Cardiac muscle cell (in vitro differentiated cells and primary cell): Measurements from ENCODE around the gene CREB5. TPM values are rescaled to one million over a fixed set of nuclear protein-coding genes. Genes with fewer than 3 reads are reported as not detected.

ENCODE experiments used
- DNase-seq, 2 donors: peaks; one replicate each; pipeline versions ENCODE4 v3.0.0 to v3.0.0-alpha.2; 2010 to 2017; ENCODE audit warnings: low read depth in 1 of 2, low spot score in 1 of 2
- H3K27ac ChIP-seq: fragments of 200-600 bp; sonication (generic); 2 replicates; pipeline ENCODE4 v1.5.1; 2016
- H3K27me3 ChIP-seq: fragments of 200-600 bp; sonication (generic); 2 replicates; pipeline ENCODE4 v1.6.0; 2016; ENCODE audit warnings: control low read depth
- H3K36me3 ChIP-seq: fragments of 200-600 bp; sonication (generic); 2 replicates; pipeline ENCODE4 v1.5.1; 2016; ENCODE audit warnings: control low read depth
- H3K4me1 ChIP-seq: fragments of 200-600 bp; sonication (generic); 2 replicates; pipeline ENCODE4 v1.8.1; 2017; ENCODE audit warnings: low read depth, mild to moderate bottlenecking, mixed run types
- H3K4me3 ChIP-seq: fragments of 200-600 bp; sonication (generic); 2 replicates; pipeline ENCODE4 v1.5.1; 2016; ENCODE audit warnings: mild to moderate bottlenecking
- H3K9me3 ChIP-seq: fragments of 200-600 bp; sonication (generic); 2 replicates; pipeline ENCODE4 v1.5.1; 2017; ENCODE audit warnings: low read depth, mild to moderate bottlenecking, control low read depth
- polyA plus RNA-seq: library from polyadenylated mRNA; unstranded; fragments of >200 nt; fragmentation: Nextera tagmentation; extraction: Ambion mirVana; gene quantifications from 2 replicates; pipeline ENCODE4 v1.2.1, GENCODE V29; 2016
- total RNA-seq: library from RNA; depleted of rRNA; stranded (reverse); fragments of >200 nt; gene quantifications from 2 replicates; pipeline ENCODE4 v1.2.3, GENCODE V29; 2016
- TF ChIP-seq, protein P1 (sequence below): IDR thresholded peaks from 2 replicates; pipeline ENCODE4 v1.5.1; 2012; ENCODE audit warnings: low read depth, mild to moderate bottlenecking, low read length

CREB5 gene
- total and polyA plus RNA-seq, 2 experiments from 2014 or later, result 4.6 TPM

DNA sequence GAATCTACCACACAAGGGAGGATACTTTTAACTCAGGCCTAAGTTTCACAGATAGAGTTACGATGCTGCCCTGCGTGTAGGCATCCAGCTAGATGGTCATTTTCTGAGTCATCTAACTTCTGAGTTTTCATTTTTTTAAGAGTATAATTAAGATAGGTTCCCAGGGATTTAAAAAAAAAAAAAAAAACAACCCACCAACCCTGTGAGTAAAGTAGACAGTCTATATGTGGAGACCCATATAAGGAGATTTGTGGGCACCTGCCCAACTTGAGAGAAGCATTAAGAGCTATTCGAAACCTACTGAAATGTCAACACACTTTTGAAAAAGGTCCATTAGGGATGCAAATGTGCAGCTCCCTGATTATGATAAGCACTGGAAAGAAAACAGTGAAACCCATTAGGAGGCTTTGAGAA lies 288.5 kb downstream of the CREB5 start:
- DNase-seq, result peak in 1 of 2 donors; percentile 51
- Histone ChIP-seq H3K27me3 (no peaks in the 10 kb centered on the region), H3K4me3 (no peak overlapping the region), H3K36me3 (no peaks in the 10 kb centered on the region), H3K4me1 (peaks cover 20% of the 10 kb centered on the region), H3K9me3 (no peaks in the 10 kb centered on the region), H3K27ac (peak overlapping the region; percentile 94)
- TF ChIP-seq, protein P1, sequence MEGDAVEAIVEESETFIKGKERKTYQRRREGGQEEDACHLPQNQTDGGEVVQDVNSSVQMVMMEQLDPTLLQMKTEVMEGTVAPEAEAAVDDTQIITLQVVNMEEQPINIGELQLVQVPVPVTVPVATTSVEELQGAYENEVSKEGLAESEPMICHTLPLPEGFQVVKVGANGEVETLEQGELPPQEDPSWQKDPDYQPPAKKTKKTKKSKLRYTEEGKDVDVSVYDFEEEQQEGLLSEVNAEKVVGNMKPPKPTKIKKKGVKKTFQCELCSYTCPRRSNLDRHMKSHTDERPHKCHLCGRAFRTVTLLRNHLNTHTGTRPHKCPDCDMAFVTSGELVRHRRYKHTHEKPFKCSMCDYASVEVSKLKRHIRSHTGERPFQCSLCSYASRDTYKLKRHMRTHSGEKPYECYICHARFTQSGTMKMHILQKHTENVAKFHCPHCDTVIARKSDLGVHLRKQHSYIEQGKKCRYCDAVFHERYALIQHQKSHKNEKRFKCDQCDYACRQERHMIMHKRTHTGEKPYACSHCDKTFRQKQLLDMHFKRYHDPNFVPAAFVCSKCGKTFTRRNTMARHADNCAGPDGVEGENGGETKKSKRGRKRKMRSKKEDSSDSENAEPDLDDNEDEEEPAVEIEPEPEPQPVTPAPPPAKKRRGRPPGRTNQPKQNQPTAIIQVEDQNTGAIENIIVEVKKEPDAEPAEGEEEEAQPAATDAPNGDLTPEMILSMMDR, result no peak

DNA sequence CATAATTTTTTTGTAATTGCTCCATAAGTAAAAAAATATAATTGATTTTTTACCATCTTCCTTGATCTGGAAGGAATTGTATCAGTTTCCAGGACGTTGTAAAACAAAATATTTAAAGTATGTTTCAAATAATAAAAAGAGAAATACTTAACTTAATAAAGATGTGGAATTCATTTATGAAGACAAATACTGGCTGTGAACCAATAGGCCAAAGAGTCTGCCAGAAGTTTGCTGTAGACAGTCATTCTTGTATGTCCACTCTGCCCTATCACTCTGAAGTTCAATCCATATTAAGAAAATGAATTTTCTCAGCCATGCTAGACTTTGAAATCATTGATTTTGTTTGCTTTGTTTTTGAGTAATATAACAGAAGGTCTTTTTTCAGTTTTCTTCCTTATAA lies 289.4 kb downstream of the CREB5 start:
- Histone ChIP-seq H3K36me3 (no peaks in the 10 kb centered on the region), H3K27me3 (no peaks in the 10 kb centered on the region), H3K4me3 (no peak overlapping the region), H3K9me3 (no peaks in the 10 kb centered on the region), H3K4me1 (peaks cover 20% of the 10 kb centered on the region), H3K27ac (peak overlapping the region; percentile 94)
- DNase-seq, result no peak
- TF ChIP-seq, protein P1, result no peak

DNA sequence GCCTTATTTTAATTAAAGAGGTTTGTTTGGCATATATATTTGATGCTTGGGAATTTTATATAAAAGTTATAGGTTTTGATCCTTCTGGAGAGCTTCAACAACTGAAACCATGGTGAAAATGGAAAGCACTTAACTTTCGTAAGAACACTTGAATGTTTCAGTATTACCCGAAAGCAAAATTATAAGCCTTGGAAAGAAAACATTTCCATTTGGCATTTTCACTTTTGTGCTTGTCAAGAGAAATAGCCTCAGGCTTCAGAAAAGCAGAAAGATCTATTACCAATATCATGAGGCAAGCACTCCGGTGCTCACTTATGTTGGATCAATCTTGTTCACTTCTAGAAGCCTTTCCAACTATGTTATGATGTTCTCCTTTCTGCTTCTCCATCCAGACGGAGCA lies 289.9 kb downstream of the CREB5 start:
- no peak for DNase-seq
- Histone ChIP-seq H3K4me3 (no peak overlapping the region), H3K9me3 (no peaks in the 10 kb centered on the region), H3K4me1 (peaks cover 20% of the 10 kb centered on the region), H3K36me3 (no peaks in the 10 kb centered on the region), H3K27me3 (no peaks in the 10 kb centered on the region), H3K27ac (no peak overlapping the region)
- TF ChIP-seq, protein P1, result no peak

DNA sequence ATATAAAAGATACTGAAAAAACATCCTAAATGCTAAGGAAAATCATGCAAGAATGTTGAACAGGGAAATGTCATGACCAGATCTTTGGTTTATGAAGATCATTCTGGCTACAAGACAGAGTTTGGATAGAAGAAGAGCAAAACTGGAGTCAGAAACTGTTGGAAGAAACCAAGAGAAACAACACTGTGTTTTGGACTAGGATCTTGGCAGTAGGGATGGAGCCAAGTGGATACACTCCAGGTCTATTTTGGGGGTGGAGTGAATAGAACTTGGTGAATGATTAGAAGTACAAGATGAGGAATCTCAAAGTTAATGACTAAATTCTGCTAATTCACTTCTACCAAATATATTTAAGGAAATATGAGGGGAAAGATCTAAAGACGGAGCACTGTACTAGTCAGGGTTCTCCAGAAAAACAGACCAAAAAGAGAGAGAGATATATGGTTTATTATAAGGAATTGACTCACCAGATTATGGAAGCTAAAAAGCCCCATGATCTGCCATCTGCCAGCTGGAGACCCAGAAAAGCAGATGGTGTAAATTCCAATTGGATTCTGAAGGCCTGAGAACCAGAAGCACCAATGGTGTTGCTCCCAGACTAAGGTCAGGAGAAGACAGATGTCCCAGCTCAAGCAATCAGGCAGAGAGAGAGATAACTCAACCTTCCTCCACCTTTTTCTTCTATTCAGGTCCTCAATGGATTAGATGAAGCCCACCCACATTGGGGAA lies 290.9 kb downstream of the CREB5 start:
- H3K36me3 ChIP-seq, result no peaks in the 10 kb centered on the region
- H3K4me1 ChIP-seq, result peaks cover 25% of the 10 kb centered on the region
- no peak overlapping the region for H3K4me3 ChIP-seq
- H3K27me3 ChIP-seq, result no peaks in the 10 kb centered on the region
- H3K27ac ChIP-seq, result no peak overlapping the region
- no peaks in the 10 kb centered on the region for H3K9me3 ChIP-seq
- no peak for DNase-seq
- TF ChIP-seq, protein P1, result no peak

DNA sequence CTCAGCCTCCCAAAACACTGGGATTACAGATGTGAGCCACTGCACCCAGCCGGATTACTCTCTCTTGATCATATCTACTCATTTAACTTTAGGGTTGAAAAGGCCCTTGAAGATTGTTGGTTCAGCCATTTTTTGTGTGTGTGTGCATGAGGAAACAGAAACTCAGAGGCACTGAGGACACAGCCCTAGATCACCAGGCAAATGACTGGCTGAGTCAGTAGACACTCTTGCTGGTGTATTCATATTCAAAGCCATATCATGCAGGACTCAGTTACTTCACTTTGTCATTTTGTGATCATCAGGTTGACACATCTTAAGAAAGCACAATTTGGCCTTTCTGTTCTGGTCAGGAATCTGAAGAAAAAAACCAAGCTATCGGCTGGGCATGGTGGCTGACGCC lies 292.4 kb downstream of the CREB5 start:
- Histone ChIP-seq H3K36me3 (no peaks in the 10 kb centered on the region), H3K27ac (no peak overlapping the region), H3K27me3 (no peaks in the 10 kb centered on the region), H3K4me3 (no peak overlapping the region), H3K9me3 (no peaks in the 10 kb centered on the region), H3K4me1 (peaks cover 36% of the 10 kb centered on the region)
- DNase-seq, result no peak
- TF ChIP-seq, protein P1, result no peak
